Ishikawa (cell line): ENCODE results near the gene OTUD3.

Experiments used
- CEBPB ChIP-seq: IDR thresholded peaks from 2 replicates; pipeline ENCODE4 v1.6.1; 2012
- CREB1 ChIP-seq: IDR thresholded peaks from 2 replicates; pipeline ENCODE4 v1.6.1; 2012; ENCODE audit warnings: low read depth
- EP300 ChIP-seq: IDR thresholded peaks from 2 replicates; pipeline ENCODE4 v1.6.1; 2012; ENCODE audit warnings: borderline replicate concordance
- FOXM1 ChIP-seq: IDR thresholded peaks from 2 replicates; pipeline ENCODE4 v1.6.1; 2012; ENCODE audit warnings: low read depth, borderline replicate concordance
- MAX ChIP-seq: IDR thresholded peaks from 2 replicates; pipeline ENCODE4 v1.6.1; 2012
- NFIC ChIP-seq: IDR thresholded peaks from 2 replicates; pipeline ENCODE4 v1.6.1; 2012
- RAD21 ChIP-seq: IDR thresholded peaks from 2 replicates; pipeline ENCODE4 v1.6.1; 2012; ENCODE audit warnings: low read depth
- REST ChIP-seq: IDR thresholded peaks from 2 replicates; pipeline ENCODE4 v1.6.1; 2012; ENCODE audit warnings: low read depth, mild to moderate bottlenecking
- TAF1 ChIP-seq: IDR thresholded peaks from 2 replicates; pipeline ENCODE4 v1.6.1; 2012; ENCODE audit warnings: low read depth, mild to moderate bottlenecking
- TCF12 ChIP-seq: IDR thresholded peaks from 2 replicates; pipeline ENCODE4 v1.6.1; 2012; ENCODE audit warnings: low read depth
- TEAD4 ChIP-seq: IDR thresholded peaks from 2 replicates; pipeline ENCODE4 v1.6.1; 2012
- USF1 ChIP-seq: IDR thresholded peaks from 2 replicates; pipeline ENCODE4 v1.6.1; 2012
- YY1 ChIP-seq: IDR thresholded peaks from 2 replicates; pipeline ENCODE4 v1.6.1; 2012; ENCODE audit warnings: low read depth

GRCh38 chr1:19949016-19949415 is 66.8 kb downstream of the OTUD3 start:
- TF ChIP-seq FOXM1 = no peak
- TF ChIP-seq EP300 = no peak
- no peak for TF ChIP-seq TCF12
- no peak for TF ChIP-seq TEAD4
- TF ChIP-seq YY1 = no peak
- no peak for TF ChIP-seq USF1
- no peak for TF ChIP-seq RAD21
- TF ChIP-seq TAF1 = no peak
- no peak for TF ChIP-seq CEBPB
- TF ChIP-seq NFIC = no peak
- TF ChIP-seq MAX = no peak
- TF ChIP-seq CREB1 = no peak
- TF ChIP-seq REST = no peak
